ENCODE results near the gene ENTREP1. TPM values are rescaled to one million over a fixed set of nuclear protein-coding genes. Genes with fewer than 3 reads are reported as not detected.

ENTREP1 gene
- 10 to 100 TPM in 2 of 4 donors, 1 to 10 TPM in 2; 2.2 to 23.2 (median 9.0) TPM for total RNA-seq

GRCh38 chr9:69324549-69325401 lies at the start of gene ENTREP1:
Gene ENTREP1 (plus strand): TSS chr9:69325215. CDS start chr9:69325310, 95 bp downstream.
- Histone ChIP-seq H3K9me3 (no peaks in the 10 kb centered on the region), H3K4me3 (peak within 1 kb of the TSS; percentile 44 to 62 (median 52)), H3K27ac (peak within 1 kb of the TSS; percentile 44 to 68 (median 66)), H3K36me3 (no peaks in the 10 kb centered on the region), H3K4me1 (peaks cover 0 to 20% (median 10%) of the 10 kb centered on the region in 4 donors), H3K27me3 (peaks cover 71% of the 10 kb centered on the region)
- TF ChIP-seq EP300 (IDR thresholded peaks at IDR 0.05; ENCODE audit: low read depth), result peak; percentile 61
- TF ChIP-seq POLR2A (IDR thresholded peaks at IDR 0.05), result peak; percentile 49
- peak in 3 of 5 experiments; percentile 15 to 41 (median 21) for TF ChIP-seq CTCF (IDR thresholded peaks at IDR 0.05)
- TF ChIP-seq POLR2AphosphoS5 (IDR thresholded peaks at IDR 0.05), result peak in 2 of 3 donors; percentile 46 to 56
- in situ Hi-C loops (cut with MboI; ENCODE audit: low pct_ligation_motif_present in 1 of 4, low pct_unique_long_range_greater_than_20kb in 1 of 4, low sequenced_read_pairs in 3 of 4) (no loop called here), intact Hi-C loops (cut with DNase I; ENCODE audit: low total_unique reads) (no loop called here)
- WGBS, 2 donors (ENCODE audit: low coverage in 1 of 2), result 4% methylated on average over 43 of the region's 81 CpGs; no CpG with 5 or more reads in 1 of the 2 donors
- DNase-seq, result peak; percentile 75

GRCh38 chr9:69276775-69277174 lies 48.2 kb upstream of the ENTREP1 start:
- Histone ChIP-seq H3K27me3 (no peaks in the 10 kb centered on the region), H3K9me3 (peaks cover 0 to 3% of the 10 kb centered on the region in 2 donors), H3K4me1 (no peaks in the 10 kb centered on the region), H3K4me3 (no peak overlapping the region), H3K27ac (no peak overlapping the region), H3K36me3 (no peaks in the 10 kb centered on the region)
- intact Hi-C loops (cut with DNase I; ENCODE audit: low total_unique reads) (no loop called here), in situ Hi-C loops (cut with MboI; ENCODE audit: low pct_ligation_motif_present in 1 of 4, low pct_unique_long_range_greater_than_20kb in 1 of 4, low sequenced_read_pairs in 3 of 4) (no loop called here)
- DNase-seq, result no peak
- WGBS, 2 donors (ENCODE audit: low coverage in 1 of 2), result 80% methylated on average over 5 of the region's 5 CpGs; no CpG with 5 or more reads in 1 of the 2 donors
- TF ChIP-seq POLR2A (IDR thresholded peaks at IDR 0.05) (no peak), CTCF (IDR thresholded peaks at IDR 0.05) (no peak), POLR2AphosphoS5 (IDR thresholded peaks at IDR 0.05) (no peak), EP300 (IDR thresholded peaks at IDR 0.05; ENCODE audit: low read depth) (no peak)

GRCh38 chr9:69279084-69279731 lies 45.8 kb upstream of the ENTREP1 start:
- no peak overlapping the region for H3K4me3 ChIP-seq
- intact Hi-C loops (cut with DNase I; ENCODE audit: low total_unique reads) (no loop called here), in situ Hi-C loops (cut with MboI; ENCODE audit: low pct_ligation_motif_present in 1 of 4, low pct_unique_long_range_greater_than_20kb in 1 of 4, low sequenced_read_pairs in 3 of 4) (no loop called here)
- no peaks in the 10 kb centered on the region for H3K36me3 ChIP-seq
- H3K4me1 ChIP-seq, result no peaks in the 10 kb centered on the region
- 67% methylated on average over 3 to 5 of the region's 5 CpGs for WGBS, 2 donors (ENCODE audit: low coverage in 1 of 2)
- TF ChIP-seq EP300 (IDR thresholded peaks at IDR 0.05; ENCODE audit: low read depth), result no peak
- TF ChIP-seq POLR2A (IDR thresholded peaks at IDR 0.05), result no peak
- TF ChIP-seq POLR2AphosphoS5 (IDR thresholded peaks at IDR 0.05), result no peak
- no peak for DNase-seq
- H3K27ac ChIP-seq, result no peak overlapping the region
- H3K27me3 ChIP-seq, result no peaks in the 10 kb centered on the region
- H3K9me3 ChIP-seq, result peaks cover 0 to 3% of the 10 kb centered on the region in 2 donors

GRCh38 chr9:69279733-69280132 lies 45.3 kb upstream of the ENTREP1 start:
- in situ Hi-C loops (cut with MboI; ENCODE audit: low pct_ligation_motif_present in 1 of 4, low pct_unique_long_range_greater_than_20kb in 1 of 4, low sequenced_read_pairs in 3 of 4), result no loop called here
- Histone ChIP-seq H3K27me3 (no peaks in the 10 kb centered on the region), H3K36me3 (no peaks in the 10 kb centered on the region), H3K9me3 (peaks cover 0 to under 1% of the 10 kb centered on the region in 2 donors), H3K27ac (no peak overlapping the region), H3K4me1 (no peaks in the 10 kb centered on the region), H3K4me3 (no peak overlapping the region)
- intact Hi-C loops (cut with DNase I; ENCODE audit: low total_unique reads), result no loop called here
- no peak for DNase-seq
- WGBS, 2 donors (ENCODE audit: low coverage in 1 of 2), result 29 to 31% methylated on average over 3 of the region's 3 CpGs
- TF ChIP-seq CTCF (IDR thresholded peaks at IDR 0.05) (no peak), POLR2AphosphoS5 (IDR thresholded peaks at IDR 0.05) (no peak), POLR2A (IDR thresholded peaks at IDR 0.05) (no peak), EP300 (IDR thresholded peaks at IDR 0.05; ENCODE audit: low read depth) (no peak)
